Activated naive CD4-positive, alpha-beta T cell treated with anti-CD3 and anti-CD28 coated beads for 36 hours (primary cell): ENCODE measurements around the gene PRR13. TPM values are rescaled to one million over a fixed set of nuclear protein-coding genes. Genes with fewer than 3 reads are reported as not detected.
"Not testable (repeated sequence)": the region's sequence is repeated elsewhere in the genome, so short reads cannot be mapped to it uniquely, and the experiment has no call there.

Experiments
- CTCF ChIA-PET: fragments of 350-600 bp; sonication (Branson Sonifier 250); formaldehyde crosslinking; loops from one replicate; lab custom pipeline; 2021; ENCODE audit warnings: antibody characterized with exemption; lab: Charles Lee
- DNase-seq: peaks from one replicate; pipeline ENCODE4 v3.0.0-alpha.2; 2020
- H3K27ac Mint-ChIP-seq: one replicate; pipeline ENCODE4 v1.8.0; 2021; ENCODE audit warnings: mild to moderate bottlenecking, mixed read lengths
- H3K27me3 Mint-ChIP-seq: one replicate; pipeline ENCODE4 v1.8.0; 2021; ENCODE audit warnings: low read depth, mixed read lengths
- H3K36me3 Mint-ChIP-seq: one replicate; pipeline ENCODE4 v1.8.0; 2021; ENCODE audit warnings: low read depth, mixed read lengths
- H3K4me1 Mint-ChIP-seq: one replicate; pipeline ENCODE4 v1.8.0; 2021; ENCODE audit warnings: low read depth, mixed read lengths
- H3K4me3 Mint-ChIP-seq: one replicate; pipeline ENCODE4 v1.8.0; 2021; ENCODE audit warnings: mild to moderate bottlenecking, moderate library complexity, mixed read lengths
- H3K9me3 Mint-ChIP-seq: one replicate; pipeline ENCODE4 v1.8.0; 2021; ENCODE audit warnings: mixed read lengths
- intact Hi-C: fragments of 100-400 bp; cut with micrococcal nuclease; formaldehyde crosslinking; loops from one replicate; pipeline ENCODE4 v1.15.1; 2023
- total RNA-seq, 2 experiments: library from RNA; stranded (reverse); gene quantifications; one replicate each; pipeline ENCODE4 v1.2.3, GENCODE V29; 2021

Gene PRR13
- total RNA-seq, 2 experiments from 2014 or later: 207 to 216 TPM

DNA sequence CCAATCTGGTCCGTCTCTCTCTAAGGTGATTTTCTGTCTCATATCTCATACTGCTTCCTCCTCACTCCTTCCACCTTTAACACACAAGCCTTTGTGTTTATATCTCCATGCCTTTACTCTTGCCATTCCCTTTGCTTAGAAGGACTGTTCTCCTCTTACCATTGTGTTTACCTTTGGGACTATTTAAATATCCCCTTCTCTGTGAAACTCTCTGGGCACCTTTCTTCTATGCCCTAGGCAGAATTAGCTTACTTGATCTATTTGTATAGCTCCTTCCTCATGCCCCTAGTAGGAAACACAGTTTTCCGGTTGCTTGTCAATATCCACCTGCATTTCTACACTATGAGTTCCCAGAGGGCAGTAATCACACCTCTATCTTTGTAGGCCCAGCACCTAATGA lies 21.8 kb upstream of the PRR13 start:
- H3K27ac Mint-ChIP-seq: no peak overlapping the region
- H3K9me3 Mint-ChIP-seq: no peaks in the 10 kb centered on the region
- H3K27me3 Mint-ChIP-seq: no peaks in the 10 kb centered on the region
- H3K36me3 Mint-ChIP-seq: no peaks in the 10 kb centered on the region
- H3K4me1 Mint-ChIP-seq: peaks cover 52% of the 10 kb centered on the region
- CTCF ChIA-PET: interaction anchor here (1.0 to 7.3 kb wide), 2 partner anchors 66 to 74 kb away, joined by 3 to 163 read pairs; no protein-coding TSS in a partner anchor
- H3K4me3 Mint-ChIP-seq: no peak overlapping the region
- DNase-seq: no peak
- intact Hi-C loops: loop anchor here (2.0 to 10.0 kb wide), 3 partner anchors 81 to 215 kb away; partner anchors contain the start of genes ITGB7 and TARBP2

DNA sequence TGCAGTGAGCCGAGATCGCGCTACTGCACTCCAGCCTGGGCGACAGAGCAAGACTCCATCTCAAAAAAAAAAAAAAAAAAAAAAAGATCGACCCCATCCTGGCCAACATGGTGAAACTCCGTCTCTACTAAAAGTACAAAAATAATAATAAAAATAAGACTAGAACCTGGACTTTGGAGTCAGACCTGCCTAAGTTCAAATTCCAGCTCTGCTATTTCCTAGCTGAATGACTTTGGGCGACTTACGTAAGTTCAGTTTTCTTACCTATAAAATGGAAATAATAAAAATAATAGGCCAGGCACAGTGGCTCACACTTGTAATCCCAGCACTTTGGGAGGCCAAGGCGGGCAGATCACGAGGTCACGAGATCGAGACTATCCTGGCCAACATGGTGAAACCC lies 19.3 kb upstream of the PRR13 start:
- intact Hi-C loops: loop anchor here (5.0 kb wide), 1 partner anchor 200 kb away; no protein-coding TSS in a partner anchor
- H3K27ac Mint-ChIP-seq, DNase-seq, H3K27me3 Mint-ChIP-seq, H3K36me3 Mint-ChIP-seq, H3K9me3 Mint-ChIP-seq, H3K4me3 Mint-ChIP-seq: not testable (repeated sequence)
- peaks cover 30% of the 10 kb centered on the region for H3K4me1 Mint-ChIP-seq
- CTCF ChIA-PET: interaction anchor here (0.7 to 7.3 kb wide), 7 partner anchors 9 to 340 kb away, joined by 3 to 163 read pairs (median 13); partner anchors contain the start of gene NPFF

DNA sequence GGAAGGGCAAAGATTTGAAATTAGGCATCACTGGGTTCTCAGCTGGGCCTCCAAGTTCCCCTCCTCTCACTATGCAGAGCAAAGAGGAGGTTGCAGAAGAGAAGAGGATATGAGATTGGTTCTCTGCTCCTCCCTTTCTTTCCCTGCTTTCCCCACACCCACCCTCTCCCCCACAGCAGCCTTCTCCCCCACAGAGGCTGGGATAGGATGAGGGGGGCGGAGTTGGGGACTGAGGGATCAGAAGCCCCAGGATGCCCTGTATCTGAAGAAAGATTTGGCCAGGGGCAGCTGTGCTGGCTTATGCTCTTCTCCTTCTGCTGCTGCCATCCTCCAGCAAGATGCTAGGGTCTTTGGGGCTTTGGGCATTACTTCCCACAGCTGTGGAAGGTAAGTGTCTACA lies 17.9 kb upstream of the PRR13 start, which contains the start of gene AMHR2:
TSS of gene AMHR2 (plus strand) at position 259 of the 400 bp plus-strand sequence. CDS start at position 339, 80 bp downstream.
- Mint-ChIP-seq H3K36me3 (no peaks in the 10 kb centered on the region), H3K27ac (no peak within 1 kb of the TSS), H3K4me3 (no peak within 1 kb of the TSS), H3K9me3 (no peaks in the 10 kb centered on the region), H3K4me1 (peaks cover 28% of the 10 kb centered on the region), H3K27me3 (no peaks in the 10 kb centered on the region)
- DNase-seq: no peak
- intact Hi-C loops: loop anchor here (5.0 kb wide), 1 partner anchor 201 kb away; no protein-coding TSS in a partner anchor
- CTCF ChIA-PET: interaction anchor here (3.4 to 7.3 kb wide), 3 partner anchors 69 to 85 kb away, joined by 16 to 163 read pairs (median 36); partner anchors contain the start of gene NPFF

DNA sequence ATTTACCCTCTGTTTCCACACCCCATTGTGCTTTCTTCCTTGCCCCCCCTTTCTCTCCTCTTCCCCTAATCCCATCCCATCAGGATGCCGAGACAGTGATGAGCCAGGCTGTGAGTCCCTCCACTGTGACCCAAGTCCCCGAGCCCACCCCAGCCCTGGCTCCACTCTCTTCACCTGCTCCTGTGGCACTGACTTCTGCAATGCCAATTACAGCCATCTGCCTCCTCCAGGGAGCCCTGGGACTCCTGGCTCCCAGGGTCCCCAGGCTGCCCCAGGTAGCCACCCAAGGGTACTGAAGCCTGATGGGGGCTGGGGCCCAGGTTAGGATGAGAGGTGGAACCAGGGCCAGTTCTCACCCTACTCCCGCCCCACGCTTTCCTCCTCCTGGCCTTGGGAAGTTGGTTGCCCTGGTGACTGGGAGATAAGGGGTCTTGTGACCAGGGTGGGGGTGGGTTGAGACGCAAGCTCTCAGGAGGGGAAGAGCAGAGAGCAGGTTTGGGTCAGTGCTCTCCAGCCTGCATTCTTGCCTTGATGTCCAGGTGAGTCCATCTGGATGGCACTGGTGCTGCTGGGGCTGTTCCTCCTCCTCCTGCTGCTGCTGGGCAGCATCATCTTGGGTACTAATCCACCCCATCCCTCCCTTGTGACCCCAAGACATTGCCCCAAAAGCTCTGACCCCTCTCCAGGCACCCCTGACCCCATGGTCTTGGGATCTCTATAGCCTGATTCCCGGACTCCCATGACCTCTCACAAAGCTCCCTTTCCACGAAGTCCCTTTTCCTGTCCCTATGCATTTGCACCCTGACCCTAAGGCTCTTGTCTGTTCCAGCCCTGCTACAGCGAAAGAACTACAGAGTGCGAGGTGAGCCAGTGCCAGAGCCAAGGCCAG lies 16.7 kb upstream of the PRR13 start:
- no peak for DNase-seq
- Mint-ChIP-seq H3K9me3 (no peaks in the 10 kb centered on the region), H3K4me1 (peaks cover 21% of the 10 kb centered on the region), H3K27me3 (no peaks in the 10 kb centered on the region), H3K4me3 (no peak overlapping the region), H3K27ac (no peak overlapping the region), H3K36me3 (no peaks in the 10 kb centered on the region)
- CTCF ChIA-PET: interaction anchor here (1.1 to 7.3 kb wide), 5 partner anchors 8 to 98 kb away, joined by 3 to 163 read pairs (median 4); no protein-coding TSS in a partner anchor
- intact Hi-C loops: loop anchor here (5.0 kb wide), 1 partner anchor 203 kb away; no protein-coding TSS in a partner anchor

DNA sequence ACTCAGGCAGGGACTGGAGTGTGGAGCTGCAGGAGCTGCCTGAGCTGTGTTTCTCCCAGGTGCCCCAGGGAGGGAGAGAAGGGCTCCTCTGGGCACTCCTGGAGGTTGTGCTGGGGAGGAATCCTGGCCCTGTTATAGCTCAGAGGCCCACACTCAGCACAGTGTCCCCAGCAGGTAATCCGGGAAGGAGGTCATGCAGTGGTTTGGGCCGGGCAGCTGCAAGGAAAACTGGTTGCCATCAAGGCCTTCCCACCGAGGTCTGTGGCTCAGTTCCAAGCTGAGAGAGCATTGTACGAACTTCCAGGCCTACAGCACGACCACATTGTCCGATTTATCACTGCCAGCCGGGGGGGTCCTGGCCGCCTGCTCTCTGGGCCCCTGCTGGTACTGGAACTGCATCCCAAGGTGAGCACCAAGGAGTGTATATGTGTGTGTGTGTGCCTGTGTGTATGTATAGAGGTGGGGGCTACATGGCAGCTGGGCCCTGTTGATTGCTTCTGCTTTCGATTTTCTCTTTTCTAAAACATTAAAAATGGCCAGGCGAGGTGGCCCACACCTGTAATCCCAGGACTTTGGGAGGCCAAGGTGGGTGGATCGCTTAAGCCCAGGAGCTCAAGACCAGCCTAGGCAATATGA lies 15.9 kb upstream of the PRR13 start:
- H3K4me3 Mint-ChIP-seq: no peak overlapping the region
- H3K9me3 Mint-ChIP-seq: no peaks in the 10 kb centered on the region
- intact Hi-C loops: no loop called here
- CTCF ChIA-PET: interaction anchor here (0.6 to 7.3 kb wide), 6 partner anchors 9 to 139 kb away, joined by 3 to 163 read pairs (median 4); no protein-coding TSS in a partner anchor
- no peaks in the 10 kb centered on the region for H3K27me3 Mint-ChIP-seq
- no peak for DNase-seq
- no peak overlapping the region for H3K27ac Mint-ChIP-seq
- H3K36me3 Mint-ChIP-seq: no peaks in the 10 kb centered on the region
- peaks cover 19% of the 10 kb centered on the region for H3K4me1 Mint-ChIP-seq

DNA sequence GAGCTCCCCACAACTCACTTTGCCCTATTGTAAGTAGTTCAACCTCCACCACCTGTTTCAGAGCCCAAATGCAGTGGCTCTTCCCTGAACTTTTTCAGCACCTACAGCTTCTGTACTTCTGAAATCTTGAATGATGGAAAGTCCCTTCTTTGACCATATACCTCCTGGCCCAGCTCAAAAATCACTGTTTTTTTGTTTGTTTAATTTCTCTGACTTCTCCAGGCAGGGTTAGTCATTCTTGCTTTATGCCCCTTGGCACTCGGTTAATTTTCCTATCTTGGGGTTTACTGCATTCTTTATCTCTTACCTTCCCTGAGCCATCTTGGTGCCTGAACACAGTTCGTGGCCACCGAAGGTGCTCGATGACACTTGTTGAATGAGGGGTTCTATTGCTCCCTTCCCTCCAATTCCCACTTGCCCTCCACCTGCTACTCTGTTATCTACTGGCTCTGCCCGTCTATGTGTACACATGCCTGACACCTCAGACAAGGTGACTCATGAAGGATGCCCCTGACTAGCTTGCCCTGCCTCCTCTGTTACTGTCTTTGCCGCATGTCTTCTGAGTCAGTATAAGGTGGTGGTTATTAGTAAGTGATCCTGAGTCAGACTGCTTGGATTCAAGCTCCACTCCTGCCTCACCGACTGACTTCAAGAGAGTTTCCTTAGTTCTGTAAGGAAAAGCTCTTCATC lies 13.5 kb upstream of the PRR13 start:
- DNase-seq: peak; percentile 63
- no peaks in the 10 kb centered on the region for H3K27me3 Mint-ChIP-seq
- no peak overlapping the region for H3K27ac Mint-ChIP-seq
- CTCF ChIA-PET: interaction anchor here (0.8 to 1.8 kb wide), 4 partner anchors 31 to 83 kb away, joined by 3 to 12 read pairs (median 3); no protein-coding TSS in a partner anchor
- H3K9me3 Mint-ChIP-seq: no peaks in the 10 kb centered on the region
- H3K4me1 Mint-ChIP-seq: peaks cover 11% of the 10 kb centered on the region
- intact Hi-C loops: loop anchor here (1.0 kb wide), 1 partner anchor 23 kb away; no protein-coding TSS in a partner anchor
- H3K36me3 Mint-ChIP-seq: no peaks in the 10 kb centered on the region
- no peak overlapping the region for H3K4me3 Mint-ChIP-seq

DNA sequence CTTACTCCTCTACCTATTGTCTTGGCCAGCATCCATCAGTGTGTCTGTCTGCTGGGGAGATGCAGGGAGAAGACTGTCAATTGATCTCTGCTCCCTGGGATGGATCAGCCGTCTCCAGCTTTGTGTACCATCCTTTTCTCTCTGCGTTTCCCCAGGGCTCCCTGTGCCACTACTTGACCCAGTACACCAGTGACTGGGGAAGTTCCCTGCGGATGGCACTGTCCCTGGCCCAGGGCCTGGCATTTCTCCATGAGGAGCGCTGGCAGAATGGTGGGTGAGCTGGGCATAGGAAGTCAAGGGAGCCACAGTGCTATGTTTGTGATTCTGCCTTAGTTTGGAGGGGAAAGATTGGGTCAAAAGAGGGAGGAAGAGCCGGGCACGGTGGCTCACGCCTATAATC lies 12.8 kb upstream of the PRR13 start:
- no peak overlapping the region for H3K27ac Mint-ChIP-seq
- H3K4me3 Mint-ChIP-seq: no peak overlapping the region
- no peaks in the 10 kb centered on the region for H3K9me3 Mint-ChIP-seq
- DNase-seq: no peak
- no peaks in the 10 kb centered on the region for H3K27me3 Mint-ChIP-seq
- peaks cover 11% of the 10 kb centered on the region for H3K4me1 Mint-ChIP-seq
- intact Hi-C loops: loop anchor here (1.0 kb wide), 1 partner anchor 23 kb away; no protein-coding TSS in a partner anchor
- H3K36me3 Mint-ChIP-seq: no peaks in the 10 kb centered on the region
- CTCF ChIA-PET: interaction anchor here (1.2 to 1.8 kb wide), 2 partner anchors 76 to 80 kb away, joined by 3 to 12 read pairs; no protein-coding TSS in a partner anchor

DNA sequence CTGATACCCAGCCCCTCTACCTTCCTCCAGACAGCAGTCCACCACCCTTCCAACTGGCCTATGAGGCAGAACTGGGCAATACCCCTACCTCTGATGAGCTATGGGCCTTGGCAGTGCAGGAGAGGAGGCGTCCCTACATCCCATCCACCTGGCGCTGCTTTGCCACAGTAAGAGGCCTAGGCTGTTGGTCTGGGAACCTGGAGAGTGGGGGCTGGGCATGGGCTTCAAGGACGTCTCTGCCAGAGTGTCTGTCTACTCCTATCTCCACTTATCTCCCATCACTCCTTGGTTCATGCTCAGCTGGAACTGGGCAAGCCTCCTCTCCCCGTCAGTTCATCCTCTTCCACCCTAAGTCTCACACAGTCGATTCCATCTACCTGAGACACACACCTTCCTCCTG lies 11.4 kb upstream of the PRR13 start:
- H3K9me3 Mint-ChIP-seq: no peaks in the 10 kb centered on the region
- CTCF ChIA-PET: interaction anchor here (0.6 to 2.1 kb wide), 3 partner anchors 9 to 288 kb away, joined by 3 to 6 read pairs (median 5); no protein-coding TSS in a partner anchor
- no peak for DNase-seq
- intact Hi-C loops: no loop called here
- H3K27me3 Mint-ChIP-seq: no peaks in the 10 kb centered on the region
- no peak overlapping the region for H3K4me3 Mint-ChIP-seq
- no peaks in the 10 kb centered on the region for H3K36me3 Mint-ChIP-seq
- no peak overlapping the region for H3K27ac Mint-ChIP-seq
- H3K4me1 Mint-ChIP-seq: peaks cover 11% of the 10 kb centered on the region

DNA sequence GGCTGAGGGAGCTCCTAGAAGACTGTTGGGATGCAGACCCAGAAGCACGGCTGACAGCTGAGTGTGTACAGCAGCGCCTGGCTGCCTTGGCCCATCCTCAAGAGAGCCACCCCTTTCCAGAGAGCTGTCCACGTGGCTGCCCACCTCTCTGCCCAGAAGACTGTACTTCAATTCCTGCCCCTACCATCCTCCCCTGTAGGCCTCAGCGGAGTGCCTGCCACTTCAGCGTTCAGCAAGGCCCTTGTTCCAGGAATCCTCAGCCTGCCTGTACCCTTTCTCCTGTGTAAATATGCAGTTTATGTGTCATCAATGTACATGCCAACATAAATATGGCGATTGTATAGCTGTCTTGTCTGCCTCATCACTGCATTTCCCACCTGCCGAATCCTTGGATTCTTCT lies 10.3 kb upstream of the PRR13 start:
- H3K9me3 Mint-ChIP-seq: no peaks in the 10 kb centered on the region

DNA sequence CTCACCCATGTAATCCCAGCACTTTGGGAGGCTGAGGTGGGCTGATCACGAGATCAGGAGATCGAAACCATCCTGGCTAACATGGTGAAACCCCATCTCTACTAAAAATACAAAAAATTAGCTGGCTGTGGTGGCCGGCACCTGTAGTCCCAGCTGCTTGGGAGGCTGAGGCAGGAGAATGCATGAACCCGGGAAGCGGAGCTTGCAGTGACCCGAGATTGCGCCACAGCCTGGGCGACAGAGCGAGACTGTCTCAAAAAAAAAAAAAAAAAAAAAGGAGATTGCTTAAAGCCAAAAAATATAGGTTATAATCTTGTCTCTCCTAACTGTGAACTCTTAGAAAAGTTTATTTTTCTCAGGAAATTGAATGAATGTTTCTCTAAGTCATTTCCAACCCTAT lies 6.2 kb upstream of the PRR13 start:
- CTCF ChIA-PET, H3K4me3 Mint-ChIP-seq, intact Hi-C loops, H3K36me3 Mint-ChIP-seq, H3K4me1 Mint-ChIP-seq, DNase-seq, H3K27ac Mint-ChIP-seq, H3K27me3 Mint-ChIP-seq, H3K9me3 Mint-ChIP-seq: not testable (repeated sequence)

More for the DNA sequence above, 10.3 kb upstream of the PRR13 start:
- DNase-seq: no peak
- Mint-ChIP-seq H3K4me1 (peaks cover 11% of the 10 kb centered on the region), H3K27me3 (no peaks in the 10 kb centered on the region), H3K4me3 (no peak overlapping the region), H3K36me3 (no peaks in the 10 kb centered on the region), H3K27ac (no peak overlapping the region)
- intact Hi-C loops: no loop called here
- CTCF ChIA-PET: interaction anchor here (2.1 kb wide), 1 partner anchor 10 kb away, joined by 6 read pairs; no protein-coding TSS in a partner anchor

DNA sequence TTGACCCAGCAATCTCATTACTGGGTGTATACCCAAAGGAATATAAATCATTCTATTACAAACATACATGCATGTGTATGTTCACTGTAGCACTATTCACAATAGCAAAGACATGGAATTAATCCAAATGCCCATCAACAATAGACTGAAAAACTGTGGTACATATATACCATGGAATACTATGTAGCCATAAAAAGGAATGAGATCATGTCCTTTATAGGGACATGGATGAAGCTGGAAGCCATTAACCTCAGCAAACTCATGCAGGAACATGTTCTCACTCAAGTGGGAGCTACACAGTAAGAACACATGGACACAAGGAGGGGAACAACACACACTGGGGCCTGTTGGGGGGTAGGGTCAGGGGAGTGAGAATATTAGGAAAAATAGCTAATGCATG lies 2.0 kb upstream of the PRR13 start:
- H3K9me3 Mint-ChIP-seq, H3K27ac Mint-ChIP-seq: not testable (repeated sequence)
- peaks cover 22% of the 10 kb centered on the region for H3K4me1 Mint-ChIP-seq

More for the DNA sequence above, 2.0 kb upstream of the PRR13 start:
- peaks cover 19% of the 10 kb centered on the region for H3K36me3 Mint-ChIP-seq
- CTCF ChIA-PET: interaction anchor here (0.8 to 2.4 kb wide), 3 partner anchors 69 to 87 kb away, joined by 3 to 6 read pairs (median 5); no protein-coding TSS in a partner anchor
- H3K4me3 Mint-ChIP-seq, DNase-seq, H3K27me3 Mint-ChIP-seq, intact Hi-C loops: not testable (repeated sequence)
